Stimulated activated naive CD8-positive, alpha-beta T cell treated with anti-CD3 and anti-CD28 coated beads, Interleukin-15, Interleukin-2, amounts not matched to agents 100 U/mL and 50 U/mL, for 24 hours (primary cell): ENCODE measurements around the gene SLC47A2.
"Not testable (repeated sequence)": the region's sequence is repeated elsewhere in the genome, so short reads cannot be mapped to it uniquely, and the experiment has no call there.

Experiments
- ATAC-seq: fragments of 150-1000 bp; cut with Tn5 transposase; one replicate; pipeline ENCODE4 v1.10.0; 2021
- DNase-seq: peaks from one replicate; pipeline ENCODE4 v3.0.0; 2021

The SLC47A2 gene

GRCh38 chr17:19716108-19717030, at the start of gene SLC47A2:
Gene SLC47A2 (minus strand): TSS chr17:19716584. CDS start chr17:19716555, 29 bp downstream.
- ATAC-seq (no peak), DNase-seq (no peak)

- ATAC-seq (no peak), DNase-seq (no peak)
These were observed 49.6 kb upstream of the SLC47A2 start for GRCh38 chr17:19766016-19766415.

GRCh38 chr17:19763991-19764390, 47.6 kb upstream of the SLC47A2 start:
- not testable (repeated sequence) for DNase-seq, ATAC-seq

DNA sequence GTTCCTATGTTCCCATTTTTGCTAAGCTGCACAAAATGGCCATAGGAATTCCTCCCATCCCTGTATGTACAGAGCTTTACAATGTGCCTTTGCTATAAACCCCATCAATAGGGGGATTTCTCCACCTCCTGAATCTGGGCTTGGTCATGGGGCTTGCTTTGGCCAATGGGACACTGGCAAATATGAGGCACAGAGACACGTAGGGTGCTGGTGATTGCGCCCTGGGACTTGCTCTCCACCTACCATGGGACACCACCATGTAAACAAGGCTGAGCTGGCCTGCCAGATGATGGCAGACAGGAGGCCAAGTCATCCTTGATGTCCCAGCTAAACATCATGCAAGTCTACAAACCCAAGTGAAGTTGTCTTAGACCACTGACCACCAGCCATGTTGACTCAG, 47.0 kb upstream of the SLC47A2 start:
- ATAC-seq (no peak), DNase-seq (no peak)

DNA sequence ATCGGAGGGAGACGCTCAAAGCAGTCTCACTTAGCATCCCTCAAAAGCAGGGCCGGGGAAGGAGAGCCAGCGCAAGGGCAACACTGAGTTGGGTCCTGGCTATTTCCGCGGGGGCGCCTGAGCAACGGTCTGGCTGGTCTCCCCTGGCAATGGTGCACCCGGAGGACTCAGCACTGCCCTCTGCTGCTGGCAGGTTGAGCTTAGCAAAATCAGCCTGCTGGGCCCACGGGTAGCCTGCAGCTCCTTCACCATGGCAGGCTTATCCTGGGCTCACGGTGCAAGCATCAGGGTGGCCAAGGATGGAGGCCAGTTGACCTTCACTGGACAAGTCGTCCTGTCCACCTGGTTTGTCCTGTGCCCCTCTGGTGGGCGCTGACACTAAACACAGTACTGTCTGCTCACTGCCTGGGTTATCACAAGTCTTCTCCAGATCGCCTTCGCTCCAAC, 46.2 kb upstream of the SLC47A2 start:
- peak; percentile 58 for ATAC-seq
- DNase-seq, result peak; percentile 68

DNA sequence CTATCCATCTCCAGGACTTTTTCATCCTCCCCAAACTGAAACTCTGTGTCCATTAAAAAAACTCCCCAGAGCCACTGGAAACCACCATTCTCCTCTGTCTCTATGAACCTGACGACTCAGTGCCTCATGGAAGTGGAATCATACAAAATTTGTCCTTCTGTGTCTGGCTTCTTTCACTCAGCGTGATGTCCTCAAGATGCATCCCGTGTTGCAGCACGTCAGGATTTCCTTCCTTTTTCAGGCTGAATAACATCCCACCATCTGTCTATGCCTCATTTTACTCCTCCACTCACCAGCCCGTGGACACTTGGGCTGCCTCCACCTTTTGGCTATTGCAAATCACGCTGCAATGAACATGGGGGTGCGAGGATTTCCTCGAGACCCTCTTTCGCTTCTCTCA, 44.4 kb upstream of the SLC47A2 start:
- DNase-seq (no peak), ATAC-seq (no peak)

DNA sequence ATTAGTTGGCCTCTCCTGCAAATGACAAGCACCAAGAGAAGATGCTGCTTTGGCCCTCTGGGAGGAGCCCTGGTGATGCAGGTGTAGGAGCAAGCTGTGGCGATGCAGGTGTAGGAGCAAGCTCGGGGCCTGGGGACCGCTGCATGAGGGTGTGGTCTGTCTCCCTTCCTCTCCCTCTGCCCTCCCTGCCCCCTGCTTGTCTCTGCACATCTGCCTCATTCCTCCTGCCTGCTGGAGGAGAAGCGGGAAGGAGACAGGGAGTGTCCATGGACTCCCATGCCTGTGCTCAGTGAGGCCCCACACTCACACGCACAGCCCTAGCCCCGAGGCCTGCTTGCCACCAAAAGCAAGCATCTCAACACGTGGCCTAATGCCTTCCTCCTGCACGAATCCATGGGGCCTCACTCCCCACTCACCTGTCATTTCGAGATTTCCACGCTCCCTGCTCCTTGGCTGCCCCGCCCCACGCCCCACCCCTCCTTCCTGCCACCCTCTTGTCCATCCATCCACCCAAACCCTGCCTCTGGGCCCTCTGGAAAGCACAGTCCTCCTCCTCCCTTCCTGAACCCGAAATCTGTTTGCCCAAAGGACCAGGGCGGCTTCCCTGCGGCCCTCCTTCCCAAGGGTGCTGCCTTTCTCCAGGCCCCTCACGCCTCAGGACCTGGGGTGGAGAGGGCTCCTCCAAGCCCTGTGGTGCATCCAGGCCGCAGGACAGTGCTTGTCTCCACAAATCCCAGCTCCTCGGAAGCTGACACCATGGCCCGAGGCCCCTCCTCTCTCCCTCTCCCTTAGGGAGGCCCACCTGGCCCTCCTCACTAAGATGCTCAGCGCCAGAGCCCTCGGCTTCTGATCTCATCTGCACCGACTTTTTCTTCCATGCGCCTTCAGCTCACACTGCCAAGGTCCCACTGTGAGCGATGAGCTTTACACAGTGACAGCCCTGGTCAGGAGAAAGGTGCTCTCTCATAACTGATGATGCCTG, 43.5 kb upstream of the SLC47A2 start:
- ATAC-seq (no peak), DNase-seq (no peak)

DNA sequence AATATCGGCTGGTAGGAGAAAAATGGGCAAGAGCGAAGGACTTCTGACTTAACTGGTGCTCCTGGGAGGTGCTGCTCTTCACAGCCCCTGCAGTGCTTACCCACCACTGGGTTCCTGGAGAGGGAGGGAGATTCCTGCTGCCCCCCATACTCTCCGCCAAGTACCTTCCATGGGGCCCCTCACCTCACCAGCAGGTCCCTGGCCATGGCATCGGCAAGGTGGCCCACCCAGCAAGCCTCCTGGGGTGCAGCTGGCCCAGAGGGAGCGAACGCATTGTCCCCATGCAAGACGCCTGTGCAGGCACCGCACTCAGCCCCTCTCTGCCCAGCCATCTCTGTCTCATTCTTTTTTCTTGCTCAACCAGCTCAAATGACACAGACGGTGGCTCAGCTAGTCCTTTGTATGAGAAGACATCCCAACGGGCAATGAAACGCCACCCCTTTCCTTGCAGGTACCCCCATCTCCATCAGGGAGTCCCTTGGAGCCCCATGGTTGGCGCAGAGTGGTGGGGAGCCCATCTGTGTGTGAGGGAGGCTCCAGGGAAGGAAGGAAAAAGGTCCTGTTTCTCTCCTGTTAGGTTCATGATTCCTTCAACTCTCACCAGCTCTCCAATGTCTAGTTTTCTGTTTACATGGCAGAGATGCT, 41.3 kb upstream of the SLC47A2 start:
- DNase-seq, result no peak
- ATAC-seq, result no peak

DNA sequence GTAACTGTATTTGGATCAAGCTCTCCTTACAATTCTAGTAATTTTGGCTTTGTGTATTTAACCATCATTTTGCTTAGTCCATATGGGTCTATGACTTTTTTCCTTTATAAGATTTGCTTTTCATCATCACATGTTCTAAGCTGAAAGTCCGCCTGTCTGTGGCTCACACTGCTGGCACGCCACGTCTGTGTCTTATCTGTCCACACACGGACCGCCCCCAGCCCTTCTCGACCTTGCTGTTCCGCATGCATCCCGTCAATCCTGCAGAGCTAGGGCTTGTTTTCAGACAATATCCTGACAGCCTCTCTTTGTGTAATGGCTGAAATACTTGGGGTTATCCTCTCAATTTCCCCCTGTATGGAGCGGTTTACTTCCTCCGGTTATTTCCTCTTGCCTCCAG, 40.2 kb upstream of the SLC47A2 start:
- ATAC-seq (no peak), DNase-seq (no peak)

GRCh38 chr17:19755821-19756510, 39.6 kb upstream of the SLC47A2 start:
- peak; percentile 26 for ATAC-seq
- DNase-seq, result peak; percentile 49

DNA sequence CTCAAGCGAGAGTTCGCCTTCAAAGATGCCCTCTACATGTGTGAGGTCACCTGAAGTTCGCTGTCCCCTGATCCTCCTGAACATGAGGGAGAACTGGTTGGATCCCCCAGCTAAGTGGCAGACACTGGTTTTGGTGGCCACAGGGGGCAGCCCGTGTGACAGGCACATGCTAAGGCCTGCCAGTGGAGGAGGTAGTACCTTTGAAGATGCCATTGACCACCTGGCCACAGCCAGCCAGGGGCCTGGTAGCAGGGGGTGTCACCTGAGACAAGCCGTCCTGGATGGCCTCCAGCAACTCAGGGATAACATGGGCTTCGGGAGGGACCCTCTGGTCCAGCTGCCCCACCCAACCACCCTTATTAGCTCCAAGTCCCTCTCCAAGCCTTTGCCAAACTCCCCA, 39.0 kb upstream of the SLC47A2 start:
- DNase-seq (no peak), ATAC-seq (no peak)

DNA sequence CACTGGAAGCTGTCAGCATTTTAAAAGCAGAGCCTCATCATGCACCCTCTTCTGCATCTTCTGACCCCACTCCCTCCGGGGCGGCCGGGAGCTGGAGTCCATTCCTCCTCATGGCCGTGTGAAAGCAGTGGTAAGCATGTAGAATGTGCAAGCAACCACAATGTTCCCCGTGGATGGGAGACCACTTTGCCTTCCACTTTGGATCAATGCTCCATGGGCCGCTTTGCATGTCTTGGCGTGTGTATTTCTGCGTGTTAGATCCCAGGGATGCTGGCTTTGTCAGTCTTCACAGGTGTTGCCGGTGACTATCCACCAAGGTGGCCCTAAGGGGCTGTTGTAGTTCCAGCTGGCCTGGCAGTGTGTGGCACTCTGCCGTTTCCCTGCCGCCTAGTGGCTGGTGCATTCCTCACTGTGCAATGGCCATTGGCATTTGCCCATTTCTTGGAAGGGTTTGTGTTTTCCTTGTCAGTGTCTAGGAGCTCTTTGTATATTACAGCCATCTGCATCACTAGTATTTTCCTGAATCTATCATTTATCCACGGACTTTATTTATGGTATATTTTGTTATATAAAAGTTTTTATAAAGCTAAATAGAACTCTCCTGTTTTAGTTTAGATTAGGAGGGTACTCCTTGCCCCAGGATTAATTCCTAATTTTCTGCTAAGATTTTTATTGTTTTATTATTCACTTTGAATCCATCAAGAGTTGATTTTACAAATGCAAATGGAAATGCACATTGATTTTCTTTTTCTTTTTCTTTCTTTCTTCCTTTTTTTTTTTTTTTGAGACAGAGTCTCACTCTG, 37.5 kb upstream of the SLC47A2 start:
- ATAC-seq (no peak), DNase-seq (no peak)

DNA sequence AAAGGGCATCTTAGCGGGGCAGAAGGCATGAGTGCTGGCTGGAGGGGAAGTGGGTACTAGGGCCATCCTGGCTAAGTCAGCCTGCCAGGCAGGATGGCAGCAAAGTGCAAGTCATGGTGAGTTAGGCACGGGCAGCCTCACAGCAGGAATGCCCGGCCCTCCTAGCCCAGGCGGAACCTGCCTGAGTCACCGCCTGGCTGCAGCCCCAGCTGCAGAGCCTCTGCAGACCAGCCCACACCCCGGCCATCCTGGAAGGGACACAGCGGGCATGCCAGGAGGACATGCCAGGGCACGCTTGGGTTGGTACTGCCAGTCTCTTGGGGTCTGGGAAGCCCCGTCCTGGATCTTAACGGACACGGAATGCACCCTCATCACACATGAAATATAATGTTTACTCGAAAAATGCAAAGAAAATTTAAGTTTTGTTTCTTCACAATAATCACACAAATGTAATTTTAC, 36.7 kb upstream of the SLC47A2 start:
- ATAC-seq (no peak), DNase-seq (no peak)

DNA sequence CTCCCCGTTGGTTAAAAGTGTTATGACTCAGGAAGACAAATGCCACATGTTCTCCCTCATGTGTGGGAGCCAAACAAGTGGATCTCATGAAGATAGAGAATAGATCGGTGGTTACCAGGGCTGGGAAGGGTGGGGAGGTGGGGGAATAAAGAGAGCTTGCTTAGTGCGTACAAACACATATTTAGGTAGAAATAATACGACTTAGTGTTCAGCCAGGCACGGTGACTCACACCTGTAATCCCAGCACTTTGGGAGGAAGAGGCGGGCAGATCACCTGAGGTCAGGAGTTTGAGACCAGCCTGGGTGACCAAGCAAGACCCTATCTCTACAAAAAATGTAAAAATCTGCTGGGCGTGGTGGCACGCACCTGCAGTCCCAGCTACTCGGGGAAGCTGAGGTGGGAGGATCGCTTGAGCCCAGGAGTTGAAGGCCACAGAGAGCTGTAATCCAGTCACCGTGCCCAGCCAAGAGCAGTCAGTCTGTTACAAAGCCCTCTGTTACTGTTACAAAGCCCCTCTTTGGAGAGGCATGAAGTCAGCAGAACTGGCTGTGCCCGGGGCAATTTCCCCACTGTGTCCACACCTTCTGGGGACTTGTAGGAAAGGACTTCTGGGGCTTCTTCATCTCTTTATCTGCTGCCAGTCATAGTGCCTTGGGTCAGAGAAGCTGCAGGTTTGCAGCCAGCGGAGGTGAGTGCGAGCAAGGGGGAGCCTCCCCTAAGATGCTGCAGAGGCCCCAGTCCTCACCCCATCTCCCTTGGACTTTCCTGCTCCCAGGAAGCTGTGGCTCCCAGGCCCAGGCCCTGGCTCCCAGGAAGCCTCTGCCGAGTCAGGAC, 36.0 kb upstream of the SLC47A2 start:
- DNase-seq (no peak), ATAC-seq (no peak)

GRCh38 chr17:19750835-19751234, 34.5 kb upstream of the SLC47A2 start:
- no peak for DNase-seq
- ATAC-seq, result no peak

DNA sequence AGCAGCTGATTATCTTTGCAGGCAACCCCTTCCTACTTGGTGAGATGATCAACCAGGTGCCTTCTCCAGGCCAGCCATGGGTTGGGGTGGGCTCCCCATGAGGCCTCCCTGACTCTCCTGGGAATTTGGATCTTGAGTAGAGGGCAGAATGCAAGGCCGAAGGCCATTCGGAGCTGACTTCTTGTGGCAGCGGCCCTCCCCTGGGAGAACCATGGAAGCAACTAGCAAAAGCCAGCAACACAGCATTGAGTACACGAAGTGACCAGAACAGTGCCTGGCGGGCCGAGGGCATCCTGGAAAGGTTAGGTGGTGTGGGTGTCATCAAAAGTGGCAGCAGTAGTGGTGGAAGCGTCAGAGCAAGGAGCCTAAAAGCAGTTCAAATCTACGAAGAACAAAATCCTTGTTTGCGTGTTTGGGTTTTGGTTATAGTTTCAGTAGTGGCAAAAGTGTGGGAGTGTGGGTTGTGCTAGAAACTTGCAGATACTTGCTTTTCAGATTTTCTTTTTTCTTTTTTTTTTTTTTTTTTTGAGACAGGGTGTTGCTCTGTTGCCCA, 33.7 kb upstream of the SLC47A2 start:
- DNase-seq (no peak), ATAC-seq (no peak)

GRCh38 chr17:19748807-19749193, 32.4 kb upstream of the SLC47A2 start:
- DNase-seq (no peak), ATAC-seq (no peak)

DNA sequence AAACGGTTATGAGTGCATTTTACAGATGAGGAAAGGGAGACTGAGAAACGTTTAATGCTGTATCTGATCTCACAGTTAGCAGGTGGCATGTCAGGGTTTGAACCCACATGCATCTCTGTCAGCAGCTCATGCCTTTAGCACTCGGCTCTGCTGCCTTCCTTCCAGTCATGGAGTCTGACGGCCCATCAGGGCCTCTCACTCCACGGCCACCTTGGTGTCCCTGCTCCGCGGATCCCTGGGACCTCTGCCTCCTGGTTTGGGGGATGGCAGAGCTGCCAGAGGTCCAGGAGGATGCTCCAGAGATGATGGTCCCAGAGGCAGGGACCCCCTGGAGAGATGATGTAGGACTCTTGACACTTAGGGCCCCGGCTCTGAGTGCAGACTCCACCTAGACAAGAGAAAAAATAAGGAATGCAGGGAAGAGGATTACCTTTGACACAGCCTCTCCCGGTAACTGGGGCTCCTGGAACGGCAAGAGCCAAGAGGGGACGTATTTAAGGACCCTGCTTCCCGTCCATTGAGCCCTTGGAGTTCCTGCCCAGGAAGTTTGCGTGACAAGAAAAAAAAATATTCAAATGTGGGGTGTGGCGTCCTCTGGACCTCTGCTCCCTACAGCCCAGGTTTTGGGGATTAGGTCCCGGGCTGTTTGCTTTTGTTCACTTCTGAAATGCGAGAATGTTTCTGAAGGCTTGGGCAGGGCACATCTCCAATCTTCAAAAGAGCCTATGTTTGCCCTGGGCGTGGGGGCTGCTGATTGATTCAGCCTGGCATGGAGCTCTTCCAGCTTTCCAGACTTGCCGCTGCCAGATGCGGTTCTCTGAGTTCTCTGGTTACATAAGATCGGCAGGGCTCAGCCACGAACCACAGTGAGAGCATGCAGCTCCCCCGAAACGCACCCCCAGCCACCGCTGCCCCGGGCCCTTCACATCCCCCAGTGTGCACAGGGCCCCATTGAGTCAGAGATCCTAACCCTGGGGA, 31.7 kb upstream of the SLC47A2 start, which contains the start of gene ALDH3A1:
Gene ALDH3A1 (minus strand): TSS at position 470 of the 978 bp plus-strand sequence. CDS start 3,169 bp downstream, outside the sequence.
- no peak for ATAC-seq

More for the DNA sequence above, 31.7 kb upstream of the SLC47A2 start, which contains the start of gene ALDH3A1:
- DNase-seq, result no peak
